HG03565 (cell line): ENCODE results near the gene CEP85L.

Experiments
- ATAC-seq: cut with Tn5 transposase; IDR thresholded peaks from one replicate; pipeline ENCODE4 v1.9.1; 2021; ENCODE audit warnings: mild to moderate bottlenecking, moderate library complexity; ENCODE audit not compliant: unreplicated experiment

CEP85L gene

DNA sequence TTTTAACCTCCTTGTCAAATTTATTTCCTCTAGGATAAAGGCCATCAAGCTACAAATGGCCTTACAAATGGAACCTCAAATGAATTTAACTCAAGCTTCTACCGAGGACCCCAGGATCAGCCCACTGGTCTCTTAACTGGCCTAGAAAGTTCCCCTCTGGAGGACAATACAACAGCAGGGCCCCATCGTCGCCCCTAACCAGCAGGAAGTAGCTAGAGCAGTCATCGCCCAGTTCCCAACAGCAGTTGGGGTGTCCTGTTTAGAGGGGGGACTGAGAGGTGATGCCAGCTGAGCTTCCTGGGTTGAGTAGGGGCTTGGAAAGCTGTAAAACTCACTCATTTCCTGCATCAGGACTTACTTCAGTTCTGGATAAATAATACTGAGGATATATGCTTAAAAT is 25.6 kb downstream of the CEP85L start:
- ATAC-seq, result no peak

DNA sequence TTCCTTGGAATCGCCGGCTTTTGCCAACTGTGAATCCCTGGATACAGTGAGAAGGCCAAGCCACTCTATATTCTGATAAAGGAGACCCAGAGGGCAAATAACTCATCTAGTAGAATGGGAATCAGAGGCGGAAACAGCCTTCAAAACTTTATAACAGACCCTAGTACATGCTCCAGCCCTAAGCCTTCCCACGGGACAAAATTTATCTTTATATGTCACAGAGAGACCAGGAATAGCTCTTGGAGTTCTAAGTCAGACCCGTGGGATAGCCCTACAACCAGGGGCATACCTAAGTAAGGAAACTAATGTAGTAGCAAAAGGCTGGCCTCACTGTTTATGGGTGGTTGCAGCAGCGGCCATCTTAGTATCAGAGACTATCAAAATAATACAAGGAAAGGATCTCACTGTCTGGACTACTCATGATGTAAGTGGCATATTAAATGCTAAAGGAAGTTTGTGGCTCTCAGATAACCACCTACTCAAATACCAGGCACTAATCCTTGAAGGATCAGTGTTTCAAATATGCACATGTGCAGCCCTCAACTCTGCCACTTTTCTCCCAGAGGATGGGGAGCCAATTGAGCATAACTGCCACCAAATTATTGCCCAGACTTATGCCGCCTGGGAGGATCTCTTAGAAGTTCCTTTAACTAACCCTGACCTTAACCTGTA is 29.5 kb downstream of the CEP85L start:
- ATAC-seq, result no peak

DNA sequence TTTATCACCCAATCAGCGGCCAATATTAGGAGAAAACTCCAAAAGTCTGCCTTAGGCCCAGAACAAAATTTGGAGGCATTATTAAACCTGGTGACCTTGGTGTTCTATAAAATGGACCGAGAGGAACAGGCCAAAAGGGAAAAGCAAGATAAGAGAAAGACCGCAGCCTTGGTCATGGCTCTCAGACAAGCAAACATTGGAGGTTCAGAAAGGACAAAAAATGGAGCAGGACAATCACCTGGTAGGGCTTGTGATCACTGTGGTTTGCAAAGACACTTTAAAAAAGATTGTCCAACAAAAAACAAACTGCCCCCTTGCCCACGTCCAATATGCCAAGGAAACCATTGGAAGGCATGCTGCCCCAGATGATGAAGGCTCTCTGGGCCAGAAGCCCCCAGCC is 31.2 kb downstream of the CEP85L start:
- ATAC-seq, result no peak

DNA sequence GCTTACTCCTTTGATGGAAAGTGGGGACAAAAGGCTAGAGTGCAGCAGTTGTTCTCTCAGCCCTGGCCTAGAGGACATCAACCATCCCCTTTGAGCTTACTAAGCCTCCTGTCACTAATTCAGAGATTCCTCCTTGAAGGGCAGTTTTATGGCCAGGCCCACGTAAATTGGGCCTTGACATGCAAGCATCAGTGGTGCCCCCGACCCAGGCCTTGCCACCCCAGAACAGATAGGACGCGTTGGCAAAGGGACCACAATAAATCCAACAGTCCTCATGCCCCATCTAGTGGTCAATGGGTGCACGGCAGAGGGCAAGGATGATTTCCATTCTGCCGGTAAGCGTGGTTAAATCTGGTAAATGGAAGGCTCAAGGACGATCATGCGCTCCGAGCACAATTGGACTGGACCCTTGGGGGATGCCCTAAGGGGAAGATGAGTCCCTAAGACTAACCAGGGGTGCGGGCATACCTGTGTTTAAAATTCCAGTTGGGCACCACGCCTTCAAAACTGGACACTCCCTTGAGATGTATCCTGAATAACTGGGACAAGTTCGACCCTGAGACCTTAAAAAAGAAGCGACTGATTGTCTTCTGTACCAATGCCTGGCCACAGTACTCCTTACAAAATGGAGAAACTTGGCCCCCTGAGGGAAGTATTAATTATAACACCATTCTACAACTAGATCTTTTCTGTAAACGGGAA is 32.6 kb downstream of the CEP85L start:
- ATAC-seq, result peak; percentile 78

DNA sequence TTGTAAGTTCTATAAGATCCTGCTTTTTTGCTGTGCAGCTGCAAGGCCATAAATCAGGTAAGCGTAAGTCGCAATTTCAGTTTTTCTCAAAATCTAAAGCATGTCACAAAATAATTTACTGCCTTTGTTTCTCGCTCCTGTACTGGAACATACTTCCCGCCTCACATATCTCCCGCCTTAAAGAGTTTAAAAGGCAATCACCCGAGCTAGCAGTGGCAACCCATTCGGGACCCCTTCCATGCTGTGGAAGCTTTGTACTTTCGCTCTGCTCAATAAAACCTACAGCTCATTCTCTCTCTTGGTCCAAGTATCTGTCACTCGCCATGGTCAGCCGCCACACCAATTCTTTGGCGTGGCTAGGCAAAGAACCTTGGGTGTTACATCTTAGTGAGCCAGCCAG is 34.0 kb downstream of the CEP85L start:
- ATAC-seq, result no peak

DNA sequence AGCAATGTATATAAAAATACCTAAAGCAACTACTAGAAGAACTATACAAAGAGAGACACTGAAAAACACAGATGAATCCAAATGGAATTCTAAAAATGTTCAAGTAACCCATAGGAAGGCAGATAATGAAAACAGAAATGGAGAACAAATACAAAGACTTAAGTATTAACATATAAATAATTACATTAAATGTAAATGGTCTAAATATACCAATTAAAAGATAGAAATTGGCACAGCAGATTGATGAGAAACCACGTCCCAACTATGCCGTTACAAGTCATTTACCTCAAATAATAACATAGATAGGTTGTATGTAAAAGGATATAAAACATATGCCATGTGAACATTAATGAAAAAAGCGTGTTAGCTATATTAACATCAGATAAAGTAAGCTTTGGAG is 40.1 kb downstream of the CEP85L start:
- no peak for ATAC-seq

DNA sequence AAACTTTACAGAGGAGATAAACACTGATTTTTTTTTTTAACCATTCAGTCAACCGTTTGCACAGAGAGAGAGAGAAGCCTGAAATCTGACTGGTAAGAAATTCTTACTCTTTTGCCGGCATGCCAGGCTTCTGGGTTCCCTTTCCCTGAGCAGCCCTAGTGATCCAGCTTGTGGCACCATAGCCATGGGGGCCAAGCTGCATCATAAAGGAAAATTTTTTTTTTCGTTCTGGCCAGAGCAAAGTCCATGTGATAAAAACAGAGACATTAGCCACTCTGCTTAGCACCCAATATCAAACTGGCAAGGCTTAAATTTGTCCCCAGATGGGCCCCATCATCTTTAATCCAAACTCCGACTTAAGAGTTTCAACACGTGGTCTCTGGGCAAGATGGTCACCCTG is 44.5 kb downstream of the CEP85L start:
- ATAC-seq, result no peak

DNA sequence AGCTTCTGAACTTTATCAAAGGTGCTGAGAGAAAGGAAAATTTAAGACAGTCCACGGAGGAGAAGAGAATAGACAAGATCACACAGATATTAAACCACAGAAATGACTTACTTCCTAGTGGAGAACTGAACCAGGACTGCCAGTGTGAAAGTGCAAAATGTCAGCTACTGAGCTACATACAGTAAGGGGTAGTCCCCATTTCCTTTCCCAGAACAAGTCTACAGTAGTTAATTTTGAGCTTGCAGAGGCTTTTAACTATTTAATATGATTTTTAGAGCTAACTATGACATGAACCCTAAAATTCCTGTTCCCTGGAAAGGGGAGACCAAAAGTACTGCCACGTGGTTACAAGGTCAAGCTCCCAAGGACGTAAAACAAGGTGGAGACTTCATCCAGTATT is 45.1 kb downstream of the CEP85L start:
- no peak for ATAC-seq

DNA sequence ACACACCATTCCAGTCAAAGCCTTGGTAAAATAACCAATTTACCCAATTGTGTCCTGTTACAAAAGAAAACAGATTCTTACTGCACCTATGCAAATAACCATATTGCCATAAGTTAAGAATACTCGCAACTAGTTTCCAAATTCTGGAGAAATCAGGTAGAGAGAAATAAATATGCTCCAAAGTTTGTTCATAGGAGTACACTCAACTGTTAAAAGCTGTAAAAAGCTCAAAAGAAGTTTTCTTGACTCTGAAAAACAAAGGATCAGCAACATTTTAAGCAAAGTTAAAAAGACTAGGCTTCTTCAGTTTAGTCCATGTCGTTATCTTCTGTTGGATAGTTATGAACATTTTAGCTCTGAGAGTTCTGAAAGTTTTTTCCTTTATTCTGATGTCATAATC is 48.0 kb downstream of the CEP85L start:
- no peak for ATAC-seq

DNA sequence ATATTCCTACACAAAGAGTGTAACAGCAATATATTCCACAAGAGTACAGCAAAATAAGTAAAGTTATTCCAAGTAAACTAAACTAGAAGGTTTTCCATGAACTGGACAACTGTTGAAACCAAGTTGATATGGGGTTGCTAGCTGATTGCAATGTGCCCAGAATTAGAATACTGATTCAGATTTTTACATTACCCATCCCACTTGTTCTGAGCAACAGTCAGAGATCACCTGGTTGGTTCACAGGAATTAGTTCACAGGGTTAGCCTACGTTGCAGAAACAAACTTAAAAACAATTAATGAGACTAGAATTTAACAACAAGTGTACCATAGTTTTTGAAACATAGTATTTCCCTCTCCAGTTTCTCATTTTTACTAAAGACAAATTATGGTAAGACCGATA is 49.1 kb downstream of the CEP85L start:
- no peak for ATAC-seq

DNA sequence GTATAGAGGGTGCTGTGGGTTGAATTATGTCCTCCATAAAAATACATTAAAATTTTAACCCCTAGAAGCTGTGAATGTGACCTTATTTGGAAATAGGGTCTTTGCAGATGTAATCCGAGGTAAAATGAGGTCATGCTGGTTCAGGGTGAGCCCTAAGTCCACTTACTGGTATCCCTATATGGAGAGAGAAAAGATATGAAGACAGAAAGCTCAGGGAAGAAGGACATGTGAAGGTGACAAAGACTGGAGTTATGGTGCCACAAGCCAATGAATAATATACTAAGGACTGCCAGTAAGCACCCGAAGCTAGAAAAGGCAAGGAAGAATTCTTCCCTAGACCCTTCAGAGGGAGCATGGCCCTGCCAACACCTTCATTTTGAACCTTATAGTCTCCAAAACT is 53.1 kb downstream of the CEP85L start:
- ATAC-seq, result no peak

DNA sequence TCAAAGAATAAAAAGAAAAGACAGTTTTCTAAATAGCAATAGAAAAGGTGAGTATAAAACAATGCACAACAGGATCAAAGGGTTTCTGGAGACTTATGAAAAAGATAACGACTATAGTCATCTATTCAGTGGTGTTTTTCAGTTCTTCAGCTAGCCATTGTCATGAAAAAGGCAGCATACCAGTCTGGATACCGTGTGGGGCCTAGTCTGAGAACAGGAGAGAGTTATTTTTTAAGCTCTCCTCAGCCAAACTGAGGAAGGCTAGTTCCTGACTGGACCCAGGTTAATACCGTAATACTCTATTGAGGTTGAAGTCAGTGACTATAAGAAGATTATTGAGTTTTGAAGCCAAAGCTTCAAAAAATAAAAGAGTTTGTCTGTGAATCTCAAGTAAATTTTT is 53.8 kb downstream of the CEP85L start:
- no peak for ATAC-seq

DNA sequence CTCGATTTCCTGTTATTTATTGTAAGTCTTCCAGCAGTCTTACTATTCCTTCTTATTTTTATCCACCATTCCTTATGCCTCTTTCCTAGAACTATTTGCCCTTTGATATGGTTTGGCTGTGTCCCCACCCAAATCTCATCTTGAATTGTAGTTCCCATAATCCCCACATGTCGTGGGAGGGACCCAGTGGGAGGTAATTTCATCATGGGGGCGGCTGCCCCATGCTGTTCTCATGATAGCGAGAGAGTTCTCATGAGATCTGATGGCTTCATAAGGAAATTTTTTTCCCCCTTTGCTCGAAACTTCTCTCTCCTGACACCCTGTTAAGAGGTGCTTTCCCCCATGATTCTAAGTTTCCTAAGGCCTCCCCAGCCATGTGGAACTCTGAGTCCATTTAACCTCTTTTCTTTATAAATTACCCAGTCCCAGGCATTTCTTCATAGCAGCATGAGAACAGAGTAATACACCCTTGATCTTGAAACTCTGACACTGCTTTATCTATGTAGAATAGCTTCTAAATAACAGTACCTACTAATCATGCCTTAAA is 54.5 kb downstream of the CEP85L start:
- ATAC-seq, result no peak

DNA sequence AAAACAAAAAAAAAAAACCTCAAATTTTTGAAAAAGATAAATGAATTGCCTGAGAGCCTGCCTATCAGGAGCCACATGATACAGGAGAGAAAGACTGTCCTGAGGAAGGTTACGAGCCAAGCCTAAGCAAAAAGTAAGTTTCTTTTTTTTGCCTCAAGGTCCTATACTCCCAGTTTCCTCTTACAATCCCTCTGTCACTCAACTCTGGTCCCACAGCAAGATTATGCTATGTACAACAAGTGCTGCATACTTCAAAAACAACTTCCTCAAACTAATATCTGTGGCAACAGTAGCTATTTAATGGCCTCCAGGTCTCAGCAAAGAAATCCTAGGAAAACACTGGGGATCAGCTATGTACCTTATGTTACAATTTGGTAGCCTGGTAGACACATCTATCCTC is 56.5 kb downstream of the CEP85L start:
- no peak for ATAC-seq

DNA sequence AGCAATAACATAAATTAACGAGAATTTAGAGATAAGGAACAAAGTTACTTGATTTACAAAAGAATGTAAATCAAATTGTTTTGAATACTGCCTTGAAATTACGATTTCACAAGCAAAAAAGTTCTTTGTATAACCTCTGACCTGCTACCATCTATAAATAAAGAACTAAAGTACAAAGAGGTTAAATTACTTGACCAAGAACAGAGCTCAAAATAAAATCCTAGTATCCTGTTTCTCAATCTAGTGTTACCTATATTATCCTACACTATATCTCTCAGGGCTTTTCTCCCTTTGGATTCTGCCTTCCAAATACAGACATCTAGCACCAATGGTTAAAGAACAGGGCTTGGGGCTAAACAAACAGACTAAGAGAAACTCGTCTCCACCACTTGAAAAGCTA is 59.5 kb downstream of the CEP85L start:
- ATAC-seq, result no peak

DNA sequence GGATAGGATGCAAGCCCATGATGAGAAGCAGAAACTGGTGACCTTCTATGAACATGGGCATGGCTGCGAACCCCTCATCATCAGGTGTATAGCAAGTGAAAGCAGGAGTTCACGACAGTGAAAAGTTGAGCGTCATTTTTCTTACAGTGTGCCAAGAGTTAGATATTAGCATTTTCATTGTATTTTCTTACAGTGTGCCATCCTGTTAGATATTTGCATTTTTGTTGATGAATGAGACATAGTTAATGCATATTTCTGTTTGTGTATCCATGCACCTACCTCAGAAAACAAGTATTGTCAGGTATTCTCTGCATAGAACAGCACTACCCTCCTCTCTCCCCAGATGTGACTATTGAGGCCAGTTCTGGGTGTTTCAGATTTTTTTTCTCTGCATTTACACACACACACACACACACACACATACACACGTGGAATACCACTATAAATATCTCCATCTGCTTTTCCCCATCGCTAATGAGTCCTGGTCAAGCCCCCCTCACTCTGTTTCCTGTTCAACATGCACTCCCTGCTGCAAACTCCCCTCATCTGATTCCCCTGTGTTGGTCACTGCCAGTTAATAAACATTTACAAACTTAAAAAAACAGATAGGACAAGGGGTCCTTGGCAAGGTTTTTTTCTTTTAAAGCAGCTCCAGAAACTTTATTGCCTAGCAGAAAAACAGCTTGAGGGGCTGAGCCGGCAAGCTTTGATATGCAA is 61.6 kb downstream of the CEP85L start:
- ATAC-seq, result no peak

DNA sequence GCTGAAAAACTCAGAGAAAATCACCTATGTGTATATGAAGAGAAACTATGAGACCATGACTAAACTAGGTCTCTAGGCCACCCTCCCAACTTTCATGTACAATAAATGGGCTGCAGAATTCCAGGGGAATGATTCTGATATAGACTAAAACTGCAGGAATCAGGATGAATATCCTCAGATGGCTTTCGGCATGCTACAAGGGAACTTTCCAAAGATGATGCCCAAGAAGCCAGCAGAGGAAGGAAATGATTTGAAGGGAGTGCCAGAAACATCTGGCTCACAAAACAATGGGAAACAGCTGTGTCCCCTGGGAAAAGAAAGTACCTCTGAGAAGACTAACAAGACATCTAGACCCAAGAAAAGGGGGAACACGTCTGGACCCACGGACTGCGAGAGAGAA is 62.2 kb downstream of the CEP85L start:
- no peak for ATAC-seq

DNA sequence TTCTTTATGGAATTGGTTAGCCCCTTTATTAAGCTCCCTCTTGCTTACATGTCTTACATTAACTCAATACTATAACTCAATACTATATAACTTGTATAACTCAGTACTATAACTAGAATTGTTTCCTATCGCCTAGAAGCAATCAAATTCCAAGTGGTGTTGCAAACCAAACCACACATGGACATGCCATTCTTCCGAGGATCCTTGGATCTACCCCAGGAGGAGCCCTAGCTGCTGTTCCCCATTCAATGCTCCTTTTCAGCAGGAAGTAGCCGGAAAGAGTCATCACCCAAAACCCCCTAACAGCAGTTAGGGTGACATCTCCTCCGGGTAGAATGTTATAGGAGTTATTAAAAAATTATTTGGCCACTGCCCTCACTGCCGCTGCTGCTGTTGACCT is 62.8 kb downstream of the CEP85L start:
- no peak for ATAC-seq

DNA sequence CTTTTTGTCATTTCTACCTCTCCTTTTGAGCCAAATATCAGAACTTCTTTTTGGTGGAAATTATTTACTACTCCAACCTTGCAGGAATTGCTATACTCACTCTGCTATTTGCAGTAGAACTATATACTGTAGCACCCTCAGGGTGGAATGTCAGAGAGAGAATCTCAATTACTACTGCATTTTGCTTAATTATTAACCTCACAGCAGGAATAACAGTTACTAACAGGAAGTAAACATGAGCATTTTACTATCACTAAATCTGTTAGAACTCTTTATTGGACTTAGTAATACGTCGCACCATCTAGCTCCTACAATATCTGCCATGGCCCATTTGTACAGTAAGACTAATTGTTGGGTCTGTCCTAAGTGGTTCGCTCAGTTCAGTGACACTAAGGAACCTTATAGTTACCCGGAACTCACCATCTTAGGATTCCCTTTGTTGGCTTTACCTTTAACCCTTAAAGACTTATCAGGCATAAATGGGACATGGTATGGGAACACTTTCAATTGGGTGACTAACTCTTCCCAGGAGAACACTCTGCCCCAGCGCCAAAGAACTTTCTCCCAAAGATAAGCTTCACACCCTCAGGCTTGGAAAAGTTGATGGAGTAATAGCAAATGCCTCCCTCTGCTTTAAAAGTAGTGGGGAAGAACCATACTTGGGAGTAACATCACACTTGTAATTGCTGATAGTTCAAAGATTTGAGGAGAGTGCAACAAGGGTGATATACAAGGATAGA is 64.5 kb downstream of the CEP85L start:
- ATAC-seq, result no peak

DNA sequence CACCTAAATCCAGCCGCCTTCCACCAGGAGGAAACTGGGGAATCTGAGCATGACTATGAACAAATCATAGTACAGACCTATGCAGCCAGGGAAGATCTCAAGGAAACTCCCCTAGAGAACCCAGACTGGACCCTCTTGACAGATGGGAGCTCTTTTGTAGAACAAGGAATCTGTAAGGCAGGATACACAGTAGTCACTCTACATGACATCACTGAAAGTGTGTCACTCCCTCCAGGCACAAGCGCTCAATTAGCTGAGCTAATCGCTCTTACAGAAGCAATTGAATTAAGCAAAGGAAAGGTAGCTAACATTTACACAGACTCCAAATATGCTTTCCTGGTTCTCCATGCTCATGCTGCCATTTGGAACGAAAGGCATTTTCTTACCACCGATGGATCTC is 66.5 kb downstream of the CEP85L start:
- ATAC-seq, result no peak

DNA sequence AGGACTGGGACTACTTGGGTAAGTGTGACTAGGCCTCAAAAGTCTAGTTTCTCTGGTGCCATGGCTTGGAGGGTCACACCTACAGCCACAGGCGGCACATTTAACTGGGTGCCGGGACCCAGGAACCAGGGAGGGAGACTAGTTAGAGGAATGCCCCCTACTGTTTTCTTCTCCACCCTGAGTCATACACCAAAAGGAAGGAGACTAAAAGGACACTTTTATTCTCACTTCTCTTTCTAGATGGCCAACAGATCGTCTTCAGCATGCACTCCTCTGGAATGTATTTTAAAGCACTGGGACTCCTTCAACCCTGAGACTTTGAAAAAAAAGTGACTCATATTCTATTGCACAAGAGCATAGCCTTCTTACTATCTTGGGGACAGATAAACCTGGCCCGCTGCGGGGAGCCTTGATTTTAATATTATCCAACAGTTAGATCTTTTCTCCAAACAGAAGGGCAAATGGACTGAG is 69.9 kb downstream of the CEP85L start:
- no peak for ATAC-seq
